ENCODE measurements around the gene JAZF1. TPM values are rescaled to one million over a fixed set of nuclear protein-coding genes. Genes with fewer than 3 reads are reported as not detected.

JAZF1 gene
- total and polyA plus RNA-seq, 2 of the 8 experiments (the other 6 are each of a cell fraction or from before 2014, with no cell fraction given) = 2.6 to 21.8 TPM

DNA sequence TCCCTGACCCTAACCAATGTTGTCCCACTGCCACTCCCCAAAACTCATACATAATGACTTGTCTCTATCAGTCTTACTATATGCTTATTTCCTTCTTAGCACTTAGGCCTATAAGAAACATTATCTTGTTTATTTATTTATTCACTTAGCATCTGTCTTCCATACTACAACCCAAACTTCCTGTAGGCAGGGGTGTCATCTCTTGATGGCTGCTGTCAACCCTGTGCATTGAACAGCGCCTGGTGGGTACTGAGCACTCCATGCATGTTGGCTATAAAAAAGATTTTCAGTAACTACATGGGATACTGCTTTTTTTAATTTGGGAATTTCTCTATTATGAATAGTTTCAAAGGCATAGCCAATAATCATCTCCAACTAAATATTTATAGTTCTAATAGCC lies 46.7 kb downstream of the JAZF1 start:
- Histone ChIP-seq H3K4ac (replicated peaks; ENCODE audit: insufficient read length, low read depth, low read length) (no peak overlapping the region), H4K5ac (ENCODE audit: insufficient read length, low read depth, low read length) (no peak overlapping the region), H4K8ac (ENCODE audit: extremely low read depth, insufficient read depth, low read length) (no peak overlapping the region), H3K27me3 (replicated peaks in 1 of 4; ENCODE audit: control insufficient read depth in 3 of 4, extremely low read depth in 1 of 4, insufficient read depth in 3 of 4, low read length in 3 of 4) (no peaks in the 10 kb centered on the region), H4K91ac (replicated peaks; ENCODE audit: insufficient read length, low read length) (no peak overlapping the region), H3K23me2 (ENCODE audit: low read depth, low read length) (no peaks in the 10 kb centered on the region), H2BK15ac (ENCODE audit: low read length) (no peak overlapping the region), H2AFZ (ENCODE audit: low read length) (no peak overlapping the region), H2BK120ac (replicated peaks; ENCODE audit: low read depth, low read length) (no peak overlapping the region), H4K20me1 (replicated peaks in 1 of 2; ENCODE audit: control insufficient read depth in 1 of 2, insufficient read depth in 2 of 2, low read length in 2 of 2) (no peaks in the 10 kb centered on the region), H2BK20ac (ENCODE audit: low read length) (no peak overlapping the region), H3K18ac (ENCODE audit: extremely low read depth, low read length) (no peak overlapping the region), H3K79me1 (ENCODE audit: low read depth, low read length) (no peaks in the 10 kb centered on the region), H3K4me3 (ENCODE audit: extremely low read depth in 1 of 4, insufficient read depth in 2 of 4, low read depth in 3 of 4, low read length in 4 of 4) (no peak overlapping the region), H3K4me1 (replicated peaks in 1 of 4; ENCODE audit: control insufficient read depth in 3 of 4, insufficient read depth in 4 of 4, low read length in 3 of 4) (no peaks in the 10 kb centered on the region; a peak in 2 of 7 replicates), H2BK5ac (ENCODE audit: low read depth, low read length) (no peak overlapping the region), H3K4me2 (ENCODE audit: insufficient read depth in 1 of 2, low read depth in 2 of 2, low read length in 2 of 2) (no peak overlapping the region), H3K9ac (replicated peaks in 1 of 4; ENCODE audit: extremely low read depth in 1 of 4, low read depth in 3 of 4, low read length in 3 of 4) (no peak overlapping the region), H3K79me2 (ENCODE audit: control insufficient read depth in 1 of 2, insufficient read depth in 2 of 2, low read length in 2 of 2) (no peaks in the 10 kb centered on the region; a peak in 1 of 4 replicates), H2BK12ac (ENCODE audit: low read depth, low read length) (no peak overlapping the region), H3K27ac (ENCODE audit: low read depth, low read length) (no peak overlapping the region), H2AK5ac (ENCODE audit: low read depth, low read length) (no peak overlapping the region), H3K36me3 (ENCODE audit: control insufficient read depth in 2 of 4, insufficient read depth in 4 of 4, low read length in 3 of 4) (no peaks in the 10 kb centered on the region), H3K56ac (replicated peaks; ENCODE audit: insufficient read length, low read depth, low read length) (no peak overlapping the region), H3K9me3 (ENCODE audit: insufficient read depth in 2 of 2, low read depth in 1 of 2, low read length in 1 of 2) (no peaks in the 10 kb centered on the region), H3K23ac (ENCODE audit: insufficient read length) (no peak overlapping the region), H3K14ac (ENCODE audit: insufficient read length) (no peak overlapping the region)
- TF ChIP-seq FOSL1 (IDR thresholded peaks at IDR 0.05; ENCODE audit: insufficient read depth, low read depth, low read length) (no peak), EGR1 (IDR thresholded peaks at IDR 0.05; ENCODE audit: borderline replicate concordance, low read depth, low read length) (no peak), JUN (IDR thresholded peaks at IDR 0.05; ENCODE audit: low read depth, low read length) (no peak), MAFK (IDR thresholded peaks at IDR 0.05; ENCODE audit: low read depth, low read length) (no peak), YY1 (IDR thresholded peaks at IDR 0.05; ENCODE audit: low read depth, low read length) (no peak), BACH1 (IDR thresholded peaks at IDR 0.05; ENCODE audit: low read length) (no peak)
- TF ChIP-seq, protein P1, sequence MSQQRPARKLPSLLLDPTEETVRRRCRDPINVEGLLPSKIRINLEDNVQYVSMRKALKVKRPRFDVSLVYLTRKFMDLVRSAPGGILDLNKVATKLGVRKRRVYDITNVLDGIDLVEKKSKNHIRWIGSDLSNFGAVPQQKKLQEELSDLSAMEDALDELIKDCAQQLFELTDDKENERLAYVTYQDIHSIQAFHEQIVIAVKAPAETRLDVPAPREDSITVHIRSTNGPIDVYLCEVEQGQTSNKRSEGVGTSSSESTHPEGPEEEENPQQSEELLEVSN (IDR thresholded peaks at IDR 0.05) = no peak
- ChIA-PET CTCF (ENCODE audit: partially characterized antibody) (no interaction called here), POLR2A (ENCODE audit: partially characterized antibody) (no interaction called here)
- FAIRE-seq (no peak), DNase-seq (ENCODE audit: low read depth in 1 of 2, low spot score in 2 of 2) (no peak)
- WGBS, 2 experiments (ENCODE audit: extremely low coverage in 1 of 2, insufficient coverage in 1 of 2, insufficient read length in 1 of 2, insufficient replicate concordance in 2 of 2, low coverage in 1 of 2, low lambda C conversion rate in 2 of 2, missing lambda C conversion rate in 1 of 2) = 90% methylated on average over 1 of the region's 1 CpG; no CpG with 5 or more reads in 1 of the 2 experiments

Data from H1 (cell line).